Neural progenitor cell (in vitro differentiated cells): Measurements from ENCODE around the gene TFE3. TPM values are rescaled to one million over a fixed set of nuclear protein-coding genes. Genes with fewer than 3 reads are reported as not detected.

Source experiments
- DNase-seq: peaks from one replicate; pipeline ENCODE4 v3.0.0-alpha.2; 2016; ENCODE audit warnings: low spot score
- H2AFZ ChIP-seq: fragments of 200-600 bp; sonication (generic); replicated peaks from 2 replicates; pipeline ENCODE4 v1.6.1; 2016; ENCODE audit warnings: antibody characterized with exemption
- H3F3A ChIP-seq: fragments of 200-600 bp; sonication (generic); 2 replicates; pipeline ENCODE4 v1.6.1; 2016; ENCODE audit warnings: antibody characterized with exemption, low read depth
- H3K27ac ChIP-seq: fragments of 200-600 bp; sonication (generic); 2 replicates; pipeline ENCODE4 v1.5.1; 2016; ENCODE audit warnings: mild to moderate bottlenecking
- H3K27me3 ChIP-seq: fragments of 200-600 bp; sonication (generic); 2 replicates; pipeline ENCODE4 v1.6.1; 2016; ENCODE audit warnings: mild to moderate bottlenecking, moderate library complexity
- H3K36me3 ChIP-seq: fragments of 200-600 bp; sonication (generic); 2 replicates; pipeline ENCODE4 v1.5.1; 2016
- H3K4me1 ChIP-seq: fragments of 200-600 bp; sonication (generic); 2 replicates; pipeline ENCODE4 v1.6.1; 2016; ENCODE audit warnings: mixed run types
- H3K4me2 ChIP-seq: fragments of 200-600 bp; sonication (generic); 2 replicates; pipeline ENCODE4 v1.6.1; 2016
- H3K4me3 ChIP-seq: fragments of 200-600 bp; sonication (generic); 2 replicates; pipeline ENCODE4 v1.5.1; 2016
- H3K79me2 ChIP-seq: fragments of 200-600 bp; sonication (generic); 2 replicates; pipeline ENCODE4 v1.6.1; 2016; ENCODE audit warnings: low read depth
- H3K9ac ChIP-seq: fragments of 200-600 bp; sonication (generic); 2 replicates; pipeline ENCODE4 v1.6.1; 2016
- H3K9me3 ChIP-seq: fragments of 200-600 bp; sonication (generic); 2 replicates; pipeline ENCODE4 v1.5.1; 2016; ENCODE audit warnings: low read depth
- H4K20me1 ChIP-seq: fragments of 200-600 bp; sonication (generic); 2 replicates; pipeline ENCODE4 v1.6.1; 2016; ENCODE audit warnings: low read depth
- H3K27ac Mint-ChIP-seq: 3 replicates; pipeline ENCODE4 v1.8.0; 2021; ENCODE audit warnings: mixed read lengths
- H3K27me3 Mint-ChIP-seq: 2 replicates; pipeline ENCODE4 v1.8.0; 2022; ENCODE audit warnings: low read depth, mild to moderate bottlenecking, inconsistent platforms, moderate library complexity, mixed read lengths; ENCODE audit not compliant: insufficient read depth
- H3K36me3 Mint-ChIP-seq: 3 replicates; pipeline ENCODE4 v1.8.0; 2021; ENCODE audit warnings: mixed read lengths
- H3K4me1 Mint-ChIP-seq: 3 replicates; pipeline ENCODE4 v1.8.0; 2021; ENCODE audit warnings: mixed read lengths
- H3K4me3 Mint-ChIP-seq: 3 replicates; pipeline ENCODE4 v1.8.0; 2021; ENCODE audit warnings: mild to moderate bottlenecking, moderate library complexity, mixed read lengths
- H3K9me3 Mint-ChIP-seq: 3 replicates; pipeline ENCODE4 v1.8.0; 2020; ENCODE audit warnings: mixed read lengths
- EZH2 ChIP-seq: fragments of 200-600 bp; sonication (generic); IDR thresholded peaks from 2 replicates; pipeline ENCODE4 v1.6.1; 2017; ENCODE audit warnings: antibody characterized with exemption, mild to moderate bottlenecking, moderate library complexity
- EZH2phosphoT487 ChIP-seq: fragments of 200-600 bp; sonication (generic); IDR thresholded peaks from 2 replicates; pipeline ENCODE4 v1.6.1; 2017; ENCODE audit warnings: antibody characterized with exemption
- total RNA-seq: library from RNA; depleted of rRNA; stranded (reverse); fragments of >200 nt; gene quantifications from 2 replicates; pipeline ENCODE4 v1.2.3, GENCODE V29; 2015; ENCODE audit warnings: low replicate concordance
- TF ChIP-seq, protein P1 (sequence below): fragments of 200-600 bp; sonication (generic); IDR thresholded peaks from 2 replicates; pipeline ENCODE4 v1.5.1; 2017; ENCODE audit warnings: antibody characterized with exemption, mild to moderate bottlenecking

Gene TFE3
- total RNA-seq, 1 donor from 2014 or later: 7.9 TPM

GRCh38 chrX:49066690-49067089 lies 23.5 kb upstream of the TFE3 start:
- Histone ChIP-seq H3K36me3 (no peaks in the 10 kb centered on the region), H3K4me2 (no peak overlapping the region), H3K4me1 (no peaks in the 10 kb centered on the region), H3F3A (no peaks in the 10 kb centered on the region), H3K27ac (no peak overlapping the region), H3K79me2 (no peaks in the 10 kb centered on the region), H3K27me3 (no peaks in the 10 kb centered on the region), H4K20me1 (no peaks in the 10 kb centered on the region), H3K4me3 (no peak overlapping the region), H3K9me3 (no peaks in the 10 kb centered on the region), H2AFZ (no peak overlapping the region), H3K9ac (no peak overlapping the region)
- TF ChIP-seq, protein P1, sequence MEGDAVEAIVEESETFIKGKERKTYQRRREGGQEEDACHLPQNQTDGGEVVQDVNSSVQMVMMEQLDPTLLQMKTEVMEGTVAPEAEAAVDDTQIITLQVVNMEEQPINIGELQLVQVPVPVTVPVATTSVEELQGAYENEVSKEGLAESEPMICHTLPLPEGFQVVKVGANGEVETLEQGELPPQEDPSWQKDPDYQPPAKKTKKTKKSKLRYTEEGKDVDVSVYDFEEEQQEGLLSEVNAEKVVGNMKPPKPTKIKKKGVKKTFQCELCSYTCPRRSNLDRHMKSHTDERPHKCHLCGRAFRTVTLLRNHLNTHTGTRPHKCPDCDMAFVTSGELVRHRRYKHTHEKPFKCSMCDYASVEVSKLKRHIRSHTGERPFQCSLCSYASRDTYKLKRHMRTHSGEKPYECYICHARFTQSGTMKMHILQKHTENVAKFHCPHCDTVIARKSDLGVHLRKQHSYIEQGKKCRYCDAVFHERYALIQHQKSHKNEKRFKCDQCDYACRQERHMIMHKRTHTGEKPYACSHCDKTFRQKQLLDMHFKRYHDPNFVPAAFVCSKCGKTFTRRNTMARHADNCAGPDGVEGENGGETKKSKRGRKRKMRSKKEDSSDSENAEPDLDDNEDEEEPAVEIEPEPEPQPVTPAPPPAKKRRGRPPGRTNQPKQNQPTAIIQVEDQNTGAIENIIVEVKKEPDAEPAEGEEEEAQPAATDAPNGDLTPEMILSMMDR: no peak
- no peak for TF ChIP-seq EZH2phosphoT487
- TF ChIP-seq EZH2: no peak
- no peak overlapping the region for H3K27ac Mint-ChIP-seq
- H3K36me3 Mint-ChIP-seq: peaks cover 4% of the 10 kb centered on the region
- no peaks in the 10 kb centered on the region for H3K4me1 Mint-ChIP-seq
- H3K9me3 Mint-ChIP-seq: peaks cover 17% of the 10 kb centered on the region
- DNase-seq: peak; percentile 24
- H3K4me3 Mint-ChIP-seq: no peak overlapping the region
- peaks cover 11% of the 10 kb centered on the region for H3K27me3 Mint-ChIP-seq

DNA sequence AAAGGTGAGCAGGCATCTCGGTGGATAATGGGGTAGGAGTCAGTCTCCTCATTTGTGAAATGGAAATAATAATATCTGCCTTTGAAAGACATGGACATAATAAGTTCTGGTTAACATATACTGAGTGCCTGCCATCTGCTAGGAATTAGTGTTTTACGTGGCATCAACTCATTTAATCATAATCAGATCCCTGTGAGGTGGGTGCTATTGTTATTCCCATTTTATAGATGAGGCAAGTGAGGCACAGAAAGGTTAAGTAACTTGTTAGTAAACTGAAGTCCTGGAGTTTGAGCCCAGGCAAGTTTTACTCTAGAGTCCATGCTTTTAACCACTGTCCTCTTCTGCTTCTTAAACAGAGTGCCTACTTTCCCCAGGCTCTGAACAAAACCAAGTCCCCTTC lies 23.1 kb upstream of the TFE3 start:
- Histone ChIP-seq H2AFZ (no peak overlapping the region), H3K79me2 (no peaks in the 10 kb centered on the region), H4K20me1 (no peaks in the 10 kb centered on the region), H3K27ac (no peak overlapping the region), H3K27me3 (no peaks in the 10 kb centered on the region), H3K4me3 (no peak overlapping the region), H3K9me3 (no peaks in the 10 kb centered on the region), H3K4me2 (no peak overlapping the region), H3F3A (no peaks in the 10 kb centered on the region), H3K9ac (no peak overlapping the region), H3K4me1 (no peaks in the 10 kb centered on the region), H3K36me3 (no peaks in the 10 kb centered on the region)
- H3K9me3 Mint-ChIP-seq: peaks cover 17% of the 10 kb centered on the region
- TF ChIP-seq EZH2phosphoT487 (no peak), EZH2 (no peak)
- TF ChIP-seq, protein P1: no peak
- H3K27ac Mint-ChIP-seq: no peak overlapping the region
- no peak for DNase-seq
- peaks cover 8% of the 10 kb centered on the region for H3K27me3 Mint-ChIP-seq
- no peak overlapping the region for H3K4me3 Mint-ChIP-seq
- peaks cover 4% of the 10 kb centered on the region for H3K36me3 Mint-ChIP-seq
- H3K4me1 Mint-ChIP-seq: peaks cover 3% of the 10 kb centered on the region

GRCh38 chrX:49064735-49065134 lies 21.6 kb upstream of the TFE3 start:
- H3K79me2 ChIP-seq: no peaks in the 10 kb centered on the region

More at GRCh38 chrX:49064735-49065134, 21.6 kb upstream of the TFE3 start:
- Mint-ChIP-seq H3K27ac (no peak overlapping the region), H3K4me3 (no peak overlapping the region), H3K4me1 (peaks cover 4% of the 10 kb centered on the region), H3K9me3 (peaks cover 16% of the 10 kb centered on the region), H3K36me3 (peaks cover 4% of the 10 kb centered on the region), H3K27me3 (peaks cover 7% of the 10 kb centered on the region)
- no peak overlapping the region for H3K27ac ChIP-seq
- H3K4me1 ChIP-seq: no peaks in the 10 kb centered on the region
- H3K36me3 ChIP-seq: no peaks in the 10 kb centered on the region
- no peaks in the 10 kb centered on the region for H3K9me3 ChIP-seq
- no peaks in the 10 kb centered on the region for H3K27me3 ChIP-seq
- DNase-seq: no peak
- no peak overlapping the region for H3K4me2 ChIP-seq
- H4K20me1 ChIP-seq: no peaks in the 10 kb centered on the region
- TF ChIP-seq, protein P1: no peak
- no peak for TF ChIP-seq EZH2
- H3K9ac ChIP-seq: no peak overlapping the region
- H3K4me3 ChIP-seq: no peak overlapping the region
- H2AFZ ChIP-seq: no peak overlapping the region
- no peaks in the 10 kb centered on the region for H3F3A ChIP-seq
